ENCODE results near the gene BTBD10.

DNA sequence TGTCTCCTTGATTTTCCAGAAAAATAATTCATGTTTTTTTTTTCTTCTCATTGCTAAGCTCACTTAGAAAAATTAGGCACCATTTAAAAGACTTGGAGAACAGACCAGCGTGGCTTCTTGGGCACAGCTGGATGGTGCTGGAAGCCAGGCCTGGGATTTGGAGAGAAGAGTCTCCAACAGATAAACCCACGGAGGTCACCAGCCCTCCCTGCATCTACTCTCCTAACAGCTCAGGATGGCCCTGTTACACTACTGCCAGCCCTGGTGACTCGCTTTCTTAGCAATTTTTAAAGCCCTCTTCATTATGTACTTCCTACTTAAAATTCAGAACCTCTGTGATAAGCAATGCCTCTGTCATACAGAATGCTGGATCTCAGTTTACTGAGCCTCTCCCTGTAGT lies 31.0 kb upstream of the BTBD10 start:
- no peak for TF ChIP-seq CTCF (IDR thresholded peaks at IDR 0.05)
- no peak for TF ChIP-seq POLR2AphosphoS5 (IDR thresholded peaks at IDR 0.05)
- TF ChIP-seq EP300 (IDR thresholded peaks at IDR 0.05): no peak
- TF ChIP-seq POLR2A (IDR thresholded peaks at IDR 0.05): no peak

Measured in gastroesophageal sphincter (tissue), 3 donors.